Measurements from ENCODE around the gene ISYNA1.
A peak's percentile ranks its signal among the peaks of the same experiment; 100 is the strongest.

The ISYNA1 gene

DNA sequence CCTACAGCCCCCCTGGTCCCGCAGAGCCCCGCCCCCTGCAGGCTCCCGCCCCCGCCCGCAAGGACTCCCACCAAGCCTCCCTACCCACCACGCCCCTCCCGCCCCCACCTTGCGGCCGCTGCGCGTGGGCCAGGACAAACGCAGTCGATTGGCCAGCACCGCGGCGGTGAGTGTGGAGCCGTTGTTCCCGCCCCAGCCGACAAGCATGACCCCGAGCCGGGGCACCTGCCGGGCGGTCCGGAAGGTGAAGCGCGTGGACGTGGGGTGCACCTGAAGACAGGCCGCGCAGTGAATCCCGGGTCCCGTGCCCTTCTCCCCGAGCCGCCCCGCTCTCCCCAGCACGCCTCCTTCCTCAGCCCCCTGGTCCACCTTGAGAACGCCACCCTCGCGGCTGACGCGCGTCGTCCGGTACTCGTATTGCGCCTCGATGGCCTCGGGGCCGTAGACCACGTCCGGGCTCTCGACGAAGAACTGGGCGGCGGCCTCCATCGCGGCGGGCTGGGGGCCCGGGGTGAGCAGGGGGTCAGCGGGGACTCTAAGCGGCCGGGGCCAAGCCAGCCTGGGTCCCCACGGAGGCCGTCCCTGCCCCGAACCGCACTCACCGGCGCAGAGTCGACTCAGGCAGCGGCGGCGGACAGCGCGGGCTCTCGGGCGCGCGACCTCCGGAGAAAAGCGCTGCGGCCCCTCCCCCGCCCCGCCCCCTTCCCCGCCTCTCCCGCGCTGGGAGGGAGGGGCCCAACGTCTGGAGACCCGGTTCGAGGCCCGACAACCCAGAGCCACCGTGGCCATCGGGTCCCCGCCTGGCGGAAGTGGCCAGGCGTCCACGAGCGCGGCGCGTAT, at the start of gene ISYNA1:
Gene ISYNA1, minus strand, starts transcription at position 643 of the 840 bp plus-strand sequence. Its CDS starts 154 bp downstream, at position 489.
- peak; percentile 86 for DNase-seq

DNA sequence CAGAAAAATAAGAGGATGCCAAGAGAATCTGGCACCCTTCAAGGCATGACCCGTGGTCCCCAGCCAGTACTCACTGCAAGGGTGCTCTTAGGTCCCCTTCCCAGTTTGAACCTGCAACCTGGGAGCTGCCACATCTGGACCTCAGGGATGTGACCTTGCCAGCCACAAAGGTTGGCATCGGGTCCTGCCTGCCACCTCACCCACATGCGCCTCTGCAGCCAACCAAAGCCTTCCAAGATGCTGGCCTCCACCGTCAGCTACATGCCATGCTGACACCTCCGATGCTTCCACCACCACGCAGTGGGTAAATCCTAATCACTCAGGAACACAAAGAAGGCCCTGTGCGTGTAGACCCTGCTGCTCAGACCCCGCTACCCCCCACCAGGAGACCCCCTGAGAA, 48.8 kb upstream of the ISYNA1 start:
- no peak for DNase-seq

DNA sequence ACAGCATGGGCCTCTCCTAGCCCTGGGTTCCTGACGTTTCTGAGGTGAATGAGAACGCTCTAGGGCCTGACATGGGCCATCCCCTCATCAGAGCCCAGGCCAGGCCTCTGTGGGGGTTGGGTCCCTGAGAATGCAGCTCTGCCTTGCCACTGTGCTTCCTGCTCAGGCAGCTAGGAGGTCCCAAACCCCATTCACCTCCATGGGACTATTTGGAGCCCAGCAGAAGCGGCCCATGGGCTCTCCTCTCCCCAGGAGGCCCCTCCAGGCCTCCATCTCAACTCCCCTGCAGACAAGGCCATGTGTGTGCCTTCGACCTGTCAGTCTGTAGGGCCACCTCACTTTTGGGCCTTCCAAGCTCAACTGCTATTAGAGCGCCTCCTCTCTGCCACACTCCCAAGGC, 47.1 kb upstream of the ISYNA1 start:
- DNase-seq, result no peak

DNA sequence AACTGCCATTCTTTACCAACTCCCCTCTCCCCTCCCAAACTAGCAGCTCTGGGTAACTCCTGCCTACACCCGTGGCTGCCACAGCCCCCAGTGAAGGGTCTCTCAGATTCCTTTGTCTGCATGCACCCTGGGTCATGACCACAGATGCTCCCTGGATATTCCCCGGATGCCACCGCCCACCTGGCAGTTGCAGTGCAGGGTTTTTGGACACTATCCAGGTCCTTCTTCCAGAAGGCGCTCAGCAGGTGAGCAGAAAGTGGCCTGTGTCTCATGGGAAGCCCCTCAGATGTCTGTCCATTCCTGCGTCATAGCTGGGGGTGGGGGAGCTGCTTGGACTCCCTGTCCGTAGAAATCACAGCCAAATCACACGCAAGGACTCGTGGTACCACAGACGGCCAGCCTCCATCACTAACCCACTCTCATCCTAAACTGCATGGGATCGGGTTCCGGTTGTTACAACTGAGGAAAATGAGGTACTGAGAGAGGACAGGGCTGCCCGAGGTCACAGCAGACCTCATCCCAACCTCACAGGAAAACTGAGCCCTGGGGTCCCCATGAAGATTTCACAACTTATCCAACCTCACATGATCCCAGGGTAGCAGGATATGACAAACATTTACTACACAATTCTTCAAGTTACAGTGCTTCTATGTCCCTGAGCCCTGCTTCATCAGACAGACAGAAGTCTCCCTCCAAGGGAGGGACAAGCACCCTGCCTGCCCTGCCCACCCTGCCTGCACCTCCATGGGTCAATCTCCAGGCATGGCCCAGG, 45.4 kb upstream of the ISYNA1 start:
- DNase-seq, result no peak

DNA sequence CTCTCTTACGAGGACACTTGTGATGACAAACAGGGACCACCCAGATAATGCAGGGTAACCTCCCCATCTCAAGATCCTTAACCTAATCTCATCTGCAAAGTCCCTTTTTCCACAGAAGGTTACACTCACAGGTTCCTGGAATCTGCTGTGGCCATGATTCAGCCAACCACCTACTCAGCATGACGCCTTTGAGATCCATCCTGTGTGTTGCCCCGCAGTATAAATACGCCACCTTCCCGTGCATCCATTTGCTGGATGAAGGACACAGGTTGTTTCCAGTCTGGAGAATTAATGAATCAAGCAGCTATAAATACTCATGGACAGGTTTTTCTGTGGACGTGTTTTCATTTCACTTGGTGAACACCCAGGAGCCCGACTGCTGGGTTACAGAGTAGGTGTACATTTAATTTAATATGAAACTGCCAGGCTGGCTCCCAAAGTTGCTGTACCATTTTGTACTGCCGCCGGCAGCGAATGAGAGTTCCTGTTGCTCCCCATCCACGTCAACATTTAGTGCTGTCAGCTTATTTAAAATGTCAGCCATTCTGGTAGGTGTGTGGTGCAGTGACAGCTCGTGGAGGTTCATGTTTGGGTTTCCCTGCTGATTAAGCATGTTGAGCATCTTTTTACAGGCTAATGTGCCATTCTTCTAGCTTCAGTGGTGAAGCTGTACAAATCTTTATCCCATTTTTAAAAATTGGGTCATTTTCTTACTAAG, 43.7 kb upstream of the ISYNA1 start:
- no peak for DNase-seq

DNA sequence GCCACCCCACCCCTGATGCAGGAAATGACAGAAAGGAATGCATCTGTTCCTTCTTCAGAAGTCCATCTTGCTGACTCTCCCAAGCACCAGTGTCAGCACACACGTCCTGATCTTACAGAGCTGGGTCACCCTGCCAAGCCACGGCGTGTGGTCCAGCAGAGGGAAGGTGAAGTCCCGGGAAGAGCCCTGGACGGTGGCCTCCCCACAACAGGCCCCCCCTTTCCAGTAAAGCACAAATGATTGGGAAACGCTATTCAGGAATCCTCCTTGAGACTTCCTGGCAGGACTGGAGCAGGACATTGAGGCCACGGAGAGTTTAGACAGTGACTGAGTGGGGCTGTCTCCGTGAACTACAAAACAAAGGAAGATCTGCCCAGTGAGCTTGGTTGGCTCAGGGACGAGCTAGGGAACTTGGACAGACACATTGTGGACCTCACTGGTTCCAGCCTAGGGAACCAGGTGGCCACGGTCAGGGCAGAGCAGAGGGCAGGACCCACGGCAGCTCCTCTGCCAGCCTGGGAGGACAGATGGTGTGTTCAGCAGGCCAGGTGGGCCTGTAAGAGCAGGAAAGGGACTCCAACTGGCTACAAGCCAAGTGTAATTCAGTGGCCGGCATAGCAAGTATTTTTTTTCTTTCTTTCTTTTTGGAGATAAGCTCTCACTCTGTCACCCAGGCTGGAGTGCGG, 42.2 kb upstream of the ISYNA1 start:
- no peak for DNase-seq

DNA sequence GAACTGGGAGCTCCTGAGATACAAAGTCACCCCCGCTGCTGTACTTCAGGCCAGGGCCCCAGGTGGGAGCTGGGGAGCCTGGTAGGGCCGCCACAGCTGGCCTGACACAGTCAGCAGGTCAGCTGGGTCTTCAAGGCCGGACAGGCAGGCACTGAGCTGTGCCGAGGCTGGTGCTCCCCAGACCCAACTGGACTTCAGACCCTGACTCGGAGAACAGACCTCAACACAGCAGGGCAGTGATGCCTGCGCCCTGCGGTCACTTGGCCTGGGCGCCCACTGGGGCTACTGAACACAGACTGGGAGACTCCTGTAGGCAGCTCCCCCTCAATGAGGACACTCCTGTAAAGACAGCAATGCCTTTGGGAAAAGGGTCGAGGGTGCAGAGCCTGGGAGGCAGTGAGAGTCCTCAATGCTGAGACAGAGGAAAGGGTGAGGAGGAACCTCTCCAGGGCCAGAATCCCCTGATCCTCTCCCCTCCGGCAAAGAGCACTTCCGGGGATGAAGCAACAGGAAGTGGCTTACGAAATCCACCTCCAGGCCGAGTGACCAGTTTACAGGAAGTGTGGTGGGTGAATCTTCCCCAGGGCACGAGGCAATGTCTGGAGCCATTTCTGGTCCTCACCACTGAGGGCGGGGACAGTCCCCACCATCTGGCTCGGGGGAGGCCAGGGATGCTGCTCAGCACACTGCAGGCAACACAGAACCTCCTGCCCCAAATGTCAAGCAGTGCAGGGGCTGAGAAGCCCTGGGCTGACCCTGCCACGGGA, 40.8 kb upstream of the ISYNA1 start:
- no peak for DNase-seq

DNA sequence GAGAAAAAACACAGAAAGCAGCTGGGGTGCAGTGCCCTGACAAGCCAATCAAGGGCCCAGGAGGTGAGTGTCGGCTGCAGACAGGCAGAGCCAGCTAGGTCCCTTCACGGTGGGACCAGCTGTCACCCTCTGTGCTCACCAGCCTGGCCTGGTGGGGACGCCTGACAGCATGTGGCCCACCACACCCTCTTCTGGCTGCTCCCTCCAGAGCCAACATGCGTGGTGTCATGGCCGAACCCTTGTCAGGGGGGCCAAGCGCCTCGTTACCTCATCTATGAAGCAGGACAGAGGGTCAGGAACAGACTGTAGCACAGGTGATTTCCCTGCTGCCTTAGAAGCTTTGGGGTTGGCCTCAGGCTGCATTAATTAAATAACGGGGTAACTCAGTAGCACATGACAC, 40.0 kb upstream of the ISYNA1 start:
- no peak for DNase-seq

DNA sequence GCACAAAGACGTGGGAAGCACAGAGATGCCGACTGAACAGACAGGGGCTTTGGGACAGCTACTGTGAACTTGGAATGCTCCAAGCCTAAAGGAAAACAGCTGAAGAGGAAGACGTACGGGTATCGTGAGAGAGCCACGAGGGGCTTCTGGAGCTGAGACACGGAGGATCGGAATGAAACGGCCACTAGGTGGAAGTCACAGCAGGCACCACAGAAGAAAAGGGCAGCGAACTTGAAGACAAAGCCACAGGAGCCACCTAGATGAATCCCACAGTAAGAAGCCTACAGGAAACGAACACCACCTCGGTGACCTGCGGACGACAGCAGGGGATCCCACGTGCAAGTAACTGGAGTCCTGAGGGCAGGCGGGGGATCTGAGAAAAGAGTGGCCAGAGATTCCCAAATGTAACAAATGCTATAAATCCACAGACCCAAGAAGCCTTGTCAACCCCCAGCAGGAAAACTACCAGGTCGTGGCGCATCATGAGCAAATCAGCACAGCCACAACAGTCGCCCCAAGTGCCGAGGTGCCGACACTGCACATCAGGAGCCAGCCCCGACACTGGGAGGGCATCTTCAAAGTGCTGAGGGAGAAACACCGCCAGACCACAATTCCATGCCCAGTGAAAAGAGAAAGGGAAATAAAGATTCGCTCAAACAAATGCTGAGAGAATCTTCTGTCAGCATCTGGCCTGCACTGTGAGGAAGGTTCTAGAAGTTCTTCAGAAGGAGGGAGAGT, 39.3 kb upstream of the ISYNA1 start:
- no peak for DNase-seq

DNA sequence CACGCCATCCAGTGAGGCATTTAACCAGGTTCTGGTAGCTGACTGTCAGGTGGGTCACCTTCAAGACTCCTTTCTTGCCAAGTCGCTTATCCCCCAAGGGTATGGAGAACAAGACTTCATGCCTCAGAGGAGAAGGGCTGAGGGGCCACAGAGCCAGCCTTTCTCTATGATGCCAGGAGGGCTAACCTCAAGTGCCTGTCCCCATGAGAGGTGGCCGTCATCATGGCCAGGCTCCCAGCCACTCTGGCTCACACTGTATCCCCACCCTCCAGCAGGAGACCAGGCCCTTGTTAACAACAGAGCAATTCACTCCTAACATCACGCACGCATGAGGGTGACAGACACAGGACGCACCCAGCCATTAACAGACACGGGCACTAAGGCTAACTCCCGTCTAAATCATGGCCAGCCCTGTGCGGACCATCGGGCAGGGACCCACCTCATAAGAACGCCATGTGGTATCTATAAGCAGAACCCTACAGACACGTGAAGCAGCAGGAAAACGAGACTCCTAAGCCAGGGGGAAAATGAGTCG, 38.6 kb upstream of the ISYNA1 start:
- DNase-seq, result no peak

DNA sequence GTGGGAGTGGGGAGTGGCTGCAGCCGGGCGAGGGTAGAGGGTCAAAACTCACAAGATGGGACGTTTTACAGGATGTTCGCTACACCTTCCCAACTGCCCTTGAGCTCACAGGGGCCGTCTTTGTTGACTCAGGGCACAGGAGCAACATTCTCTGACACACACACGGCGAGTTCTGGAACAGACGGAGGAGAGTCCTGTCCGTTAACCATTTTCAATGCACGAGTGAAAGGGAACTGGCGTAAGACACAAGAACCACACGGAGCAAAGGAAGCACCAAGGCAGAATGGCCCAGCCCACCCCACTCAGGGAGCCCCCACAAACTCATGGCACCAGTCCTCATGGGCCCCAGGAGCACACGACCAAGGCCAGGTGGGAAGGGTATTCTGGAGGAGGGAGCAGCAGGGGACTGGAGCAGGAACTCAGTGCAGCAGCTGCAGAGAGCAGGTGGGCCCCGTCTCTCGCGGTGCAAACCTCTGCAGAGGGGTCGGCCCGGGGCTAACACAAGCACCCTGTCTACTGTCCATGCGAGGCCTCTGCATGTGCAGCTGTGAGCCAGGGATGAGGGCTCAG, 37.9 kb upstream of the ISYNA1 start:
- DNase-seq, result no peak

DNA sequence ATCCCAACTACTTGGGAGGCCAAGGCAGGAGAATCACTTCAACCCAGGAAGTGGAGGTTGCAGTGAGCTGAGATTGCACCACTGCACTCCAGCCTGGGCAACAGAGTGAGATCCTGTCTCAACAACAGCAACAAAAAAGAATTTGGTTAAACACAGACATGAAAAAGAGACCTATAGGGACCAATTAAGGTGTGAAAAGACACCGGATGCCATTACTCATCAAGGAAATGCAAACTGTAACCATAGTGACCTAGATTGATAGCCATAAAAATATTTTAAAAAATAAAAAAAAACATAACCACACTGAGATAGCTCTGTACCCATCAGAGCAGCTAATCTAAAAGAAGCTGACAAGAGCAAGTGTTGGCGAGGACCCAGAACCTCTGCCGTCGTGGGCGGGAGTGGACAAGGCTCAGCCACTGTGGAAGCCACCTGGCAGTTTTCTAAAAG, 37.1 kb upstream of the ISYNA1 start:
- no peak for DNase-seq

DNA sequence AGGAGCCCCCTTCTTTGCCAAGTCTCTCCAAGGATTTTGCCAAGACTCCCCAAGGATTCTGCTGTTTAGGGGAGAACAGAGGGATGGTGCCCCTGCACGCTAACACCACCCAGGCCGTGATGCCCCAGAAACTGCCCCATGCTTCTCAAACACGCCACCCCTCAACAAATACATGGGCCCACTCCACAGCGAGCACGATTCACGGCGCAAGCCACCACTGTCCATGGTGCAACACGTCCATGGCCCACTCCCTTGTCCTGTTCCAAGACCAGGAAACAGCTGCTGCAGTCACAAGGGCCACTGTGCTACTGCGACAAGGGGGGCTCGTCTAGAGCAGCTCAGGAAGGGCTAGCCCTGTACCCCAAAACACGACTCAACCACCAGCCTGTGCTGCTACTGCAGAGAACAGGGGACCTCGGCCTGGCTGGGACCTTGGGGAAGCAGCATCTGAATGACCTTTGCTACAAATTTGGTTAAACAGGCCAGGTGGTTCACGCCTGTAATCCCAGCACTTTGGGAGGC, 36.5 kb upstream of the ISYNA1 start:
- DNase-seq, result no peak

DNA sequence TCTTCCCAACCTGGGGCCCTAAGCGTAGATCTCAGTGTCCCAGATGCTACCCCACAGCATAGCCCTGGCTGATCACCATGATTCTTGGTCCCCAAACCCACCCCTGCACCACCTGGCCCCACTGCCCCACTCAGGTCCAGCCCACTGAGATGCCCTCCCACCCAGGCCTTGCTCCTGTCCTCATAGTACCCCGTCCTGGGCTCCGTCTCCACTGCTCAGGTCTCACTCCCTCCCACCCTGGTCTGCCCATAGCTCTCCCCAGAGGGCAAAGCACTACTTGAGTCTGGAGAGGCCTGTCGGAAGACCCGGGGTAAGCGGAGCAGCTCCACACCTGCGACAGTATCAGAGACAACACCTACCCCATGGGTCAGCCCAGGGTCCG, 35.8 kb upstream of the ISYNA1 start:
- no peak for DNase-seq

DNA sequence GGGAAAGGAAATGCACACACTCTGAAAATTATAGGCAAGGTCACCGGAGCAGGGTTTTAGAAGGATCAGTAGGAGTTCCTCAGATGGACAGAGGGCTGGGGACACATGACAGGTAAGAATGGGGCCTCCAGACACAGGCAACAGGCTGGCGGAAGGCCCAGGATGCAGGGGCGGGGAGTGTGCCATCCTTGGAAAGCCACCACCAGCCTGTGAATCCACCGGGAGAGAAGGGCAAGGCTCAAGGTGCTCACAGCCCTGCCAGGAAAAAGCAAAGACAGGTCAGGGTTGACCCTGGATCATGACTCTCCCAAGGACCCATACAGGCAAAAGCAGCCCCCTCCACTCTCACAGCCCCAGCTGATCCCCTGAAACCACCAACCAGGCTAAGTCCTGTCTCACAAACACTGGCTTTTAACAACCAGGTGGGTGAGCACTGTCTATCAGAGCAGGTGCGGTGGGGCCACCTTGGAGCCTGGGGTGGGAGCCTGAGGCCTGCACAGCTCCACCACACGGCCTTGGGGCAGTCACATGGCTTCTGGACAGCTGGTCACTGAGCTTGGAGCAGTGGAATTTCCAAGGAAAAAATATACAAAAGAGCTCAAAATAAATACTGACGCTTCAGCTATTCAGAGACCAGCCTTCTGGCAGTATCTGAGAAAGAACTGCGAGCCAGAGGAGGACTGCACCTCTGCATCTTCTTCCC, 35.2 kb upstream of the ISYNA1 start:
- no peak for DNase-seq

DNA sequence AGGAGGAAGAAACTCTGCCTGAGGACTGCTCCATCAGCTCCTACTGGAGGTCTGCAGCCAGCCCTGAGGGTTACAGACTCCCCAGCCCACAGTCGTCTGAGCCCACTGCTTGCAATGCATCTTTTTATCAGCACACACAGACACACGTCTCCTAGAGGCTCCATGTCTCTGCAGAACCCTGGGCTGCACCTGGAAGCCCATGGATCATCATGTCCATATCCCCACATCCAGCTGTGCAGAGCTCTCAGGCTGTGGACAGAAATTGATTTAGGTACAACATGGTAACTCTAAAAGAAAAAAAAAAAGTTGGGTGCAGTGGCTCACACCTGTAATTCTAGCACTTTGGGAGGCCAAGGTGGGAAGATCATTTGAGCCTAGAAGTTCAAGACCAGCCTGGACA, 32.9 kb upstream of the ISYNA1 start:
- DNase-seq, result no peak

DNA sequence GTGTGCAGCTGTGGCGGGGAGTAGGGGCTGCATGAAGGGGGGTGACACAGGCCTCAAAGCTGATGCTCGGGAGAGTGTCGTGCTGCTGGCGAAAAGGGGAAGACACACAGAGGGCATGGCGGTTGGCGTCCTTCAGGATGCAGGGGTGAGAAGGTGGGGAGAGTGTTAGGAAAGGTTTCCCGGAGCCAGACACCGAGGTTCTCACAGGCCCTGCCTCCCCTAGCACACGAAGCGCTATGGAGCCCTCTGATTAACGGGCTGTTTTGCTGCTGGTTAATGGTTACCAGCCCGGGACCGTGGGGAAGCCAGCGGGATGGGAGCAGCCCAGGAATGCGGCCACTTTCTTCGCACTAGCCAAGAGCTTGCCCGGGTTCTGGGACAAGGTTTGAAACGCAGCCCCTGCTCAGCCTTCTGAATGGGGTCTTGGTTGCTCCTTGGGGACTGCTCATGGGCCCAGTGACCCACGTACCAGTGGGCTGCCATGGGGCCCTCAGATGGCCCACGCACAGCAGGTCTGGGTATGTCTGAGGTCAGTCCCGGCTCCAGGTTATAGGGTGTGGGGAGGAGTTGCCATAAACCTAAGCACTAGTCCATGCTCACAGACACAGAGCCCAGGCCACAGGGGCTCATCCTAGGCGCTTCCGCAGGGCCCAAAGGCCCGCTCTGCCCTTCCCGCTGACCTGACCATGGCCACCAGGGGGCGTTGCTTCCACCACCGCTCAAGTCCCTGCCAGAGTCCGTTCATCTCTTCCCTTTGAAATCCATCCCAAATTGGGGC, 31.3 kb upstream of the ISYNA1 start:
- DNase-seq, result peak; percentile 85

DNA sequence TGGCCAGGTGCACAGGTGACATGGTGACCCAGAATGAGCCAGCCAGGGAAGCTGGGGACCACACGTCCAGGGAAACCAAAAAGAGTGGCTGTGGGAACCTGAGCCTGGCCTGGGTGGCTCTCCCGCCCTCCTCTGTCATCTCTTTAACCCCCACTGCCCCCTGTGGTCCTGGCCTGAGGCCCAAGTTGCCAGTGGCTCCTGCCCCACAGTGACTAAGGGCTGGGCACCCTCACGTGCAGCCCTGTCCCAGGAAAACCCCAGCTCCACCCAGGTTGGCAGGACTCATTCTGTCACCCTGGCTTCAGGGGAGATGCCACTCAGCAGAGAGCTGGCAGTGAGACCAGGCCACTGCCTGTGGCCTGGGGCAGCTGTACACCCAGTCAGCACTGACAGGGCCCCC, 30.6 kb upstream of the ISYNA1 start:
- DNase-seq, result no peak

DNA sequence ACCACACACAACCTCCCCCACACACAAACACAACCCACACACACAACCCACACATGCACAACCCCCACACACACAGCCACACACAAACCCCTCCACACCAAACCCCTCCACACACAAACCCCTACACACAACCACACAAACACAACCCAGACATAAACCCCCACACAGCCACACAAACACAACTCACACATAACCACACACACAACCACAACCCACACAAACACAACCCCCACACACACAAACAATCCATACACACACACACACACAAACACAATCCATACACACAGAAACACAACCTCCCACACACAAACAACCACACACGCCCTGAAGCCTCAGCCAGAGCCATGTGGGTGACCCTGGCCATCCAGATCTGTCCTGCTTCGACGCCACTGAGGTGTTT, 30.0 kb upstream of the ISYNA1 start:
- DNase-seq, result no peak

Data from eye (tissue), 1 donor.